Measurements from ENCODE around the gene CNTNAP2.

- TF ChIP-seq CTCF (IDR thresholded peaks at IDR 0.05; ENCODE audit: borderline replicate concordance, extremely low read depth, low read length, poor library complexity, severe bottlenecking) (no peak), EZH2 (IDR thresholded peaks at IDR 0.05; ENCODE audit: borderline replicate concordance, low read depth, low read length, severe bottlenecking) (no peak)
Measured at GRCh38 chr7:146889806-146890555, 773.4 kb downstream of the CNTNAP2 start.
